ENCODE results near the gene CALML6.

DNA sequence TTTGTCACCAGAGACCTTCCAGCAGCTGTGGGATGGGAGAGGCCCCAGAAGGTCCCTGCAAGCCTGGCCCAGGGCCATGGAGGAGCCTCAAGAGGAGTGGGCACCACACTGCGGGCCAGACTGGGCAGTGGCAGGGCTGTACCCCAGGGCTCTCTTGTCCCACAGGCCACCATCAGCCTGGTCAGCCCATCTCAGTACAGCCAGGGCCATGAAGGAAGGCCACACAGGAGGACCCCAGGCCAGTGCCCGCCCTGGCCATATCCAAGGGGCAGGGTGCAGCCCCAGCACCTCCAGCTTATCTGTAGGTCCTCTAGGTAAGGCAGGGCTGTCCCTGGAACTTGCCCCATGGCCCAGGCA lies 21.1 kb upstream of the CALML6 start:
- TF ChIP-seq CTCF (IDR thresholded peaks at IDR 0.05; ENCODE audit: low read length), result no peak
- no peak for TF ChIP-seq EZH2 (optimal IDR thresholded peaks at IDR 0.05; ENCODE audit: low read depth, low read length)
- no peak for TF ChIP-seq EZH2phosphoT487 (IDR thresholded peaks at IDR 0.05; ENCODE audit: low read length)

Measured in MM.1S (cell line).